PC-9 (cell line): ENCODE measurements around the gene DMC1.

Experiments
- CTCF ChIP-seq: fragments of 200-600 bp; sonication (generic); conservative IDR thresholded peaks from 2 replicates; pipeline ENCODE4 v1.6.1; 2017; ENCODE audit warnings: mixed run types, antibody characterized with exemption, mild to moderate bottlenecking, moderate library complexity
- EZH2 ChIP-seq: fragments of 200-600 bp; sonication (generic); IDR thresholded peaks from 2 replicates; pipeline ENCODE4 v1.8.0; 2017; ENCODE audit warnings: antibody characterized with exemption, low read depth

GRCh38 chr22:38469306-38469781 is 100.6 kb downstream of the DMC1 start:
- TF ChIP-seq CTCF = no peak
- TF ChIP-seq EZH2 = no peak
